ENCODE data around the gene B3GALT2. TPM values are rescaled to one million over a fixed set of nuclear protein-coding genes. Genes with fewer than 3 reads are reported as not detected.

Gene B3GALT2
- total and polyA plus RNA-seq, 2 of the 8 experiments (the other 6 are each of a cell fraction or from before 2014, with no cell fraction given): not detected

DNA sequence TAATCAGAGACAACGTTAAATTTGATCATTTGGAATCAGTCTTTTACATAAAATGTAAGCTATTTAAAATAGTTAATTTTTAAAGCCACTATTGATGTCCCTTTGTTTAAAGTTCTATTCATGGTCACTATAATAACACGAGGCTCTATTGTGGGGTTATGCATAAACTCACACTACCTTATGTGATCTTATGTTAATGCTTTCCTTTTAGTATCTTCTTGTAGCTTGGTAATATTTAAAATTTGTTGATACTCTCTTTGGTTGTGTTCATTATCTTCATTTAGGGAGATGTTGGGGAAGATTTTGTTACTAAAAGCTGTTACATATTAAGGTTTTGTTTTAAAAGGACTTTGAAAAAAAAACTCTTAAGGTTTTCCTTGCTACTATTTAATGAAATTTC, 1.2 kb downstream of the B3GALT2 start:
- Histone ChIP-seq H3K4me3 (ENCODE audit: extremely low read depth in 1 of 4, insufficient read depth in 2 of 4, low read depth in 3 of 4, low read length in 4 of 4) (no peak overlapping the region), H3K14ac (ENCODE audit: insufficient read length) (no peak overlapping the region), H3K9ac (replicated peaks in 1 of 4; ENCODE audit: extremely low read depth in 1 of 4, low read depth in 3 of 4, low read length in 3 of 4) (no peak overlapping the region), H4K8ac (ENCODE audit: extremely low read depth, insufficient read depth, low read length) (no peak overlapping the region), H3K79me2 (ENCODE audit: control insufficient read depth in 1 of 2, insufficient read depth in 2 of 2, low read length in 2 of 2) (peaks cover 0 to 69% of the 10 kb centered on the region in 2 experiments; a peak in 3 of 4 replicates), H3K23me2 (ENCODE audit: low read depth, low read length) (no peaks in the 10 kb centered on the region), H2BK12ac (ENCODE audit: low read depth, low read length) (no peak overlapping the region), H3K56ac (replicated peaks; ENCODE audit: insufficient read length, low read depth, low read length) (no peak overlapping the region), H3K18ac (ENCODE audit: extremely low read depth, low read length) (no peak overlapping the region), H4K5ac (ENCODE audit: insufficient read length, low read depth, low read length) (no peak overlapping the region), H3K4me1 (replicated peaks in 1 of 4; ENCODE audit: control insufficient read depth in 3 of 4, insufficient read depth in 4 of 4, low read length in 3 of 4) (no peaks in the 10 kb centered on the region; a peak in 1 of 7 replicates), H3K9me3 (ENCODE audit: insufficient read depth in 2 of 2, low read depth in 1 of 2, low read length in 1 of 2) (no peaks in the 10 kb centered on the region), H4K91ac (replicated peaks; ENCODE audit: insufficient read length, low read length) (no peak overlapping the region), H4K20me1 (replicated peaks in 1 of 2; ENCODE audit: control insufficient read depth in 1 of 2, insufficient read depth in 2 of 2, low read length in 2 of 2) (peaks cover 2 to 5% of the 10 kb centered on the region in 2 experiments), H3K4ac (replicated peaks; ENCODE audit: insufficient read length, low read depth, low read length) (no peak overlapping the region), H3K27ac (ENCODE audit: low read depth, low read length) (no peak overlapping the region), H2AK5ac (ENCODE audit: low read depth, low read length) (no peak overlapping the region), H2BK15ac (ENCODE audit: low read length) (no peak overlapping the region), H3K4me2 (ENCODE audit: insufficient read depth in 1 of 2, low read depth in 2 of 2, low read length in 2 of 2) (no peak overlapping the region), H2BK20ac (ENCODE audit: low read length) (no peak overlapping the region), H3K23ac (ENCODE audit: insufficient read length) (no peak overlapping the region), H3K27me3 (replicated peaks in 1 of 4; ENCODE audit: control insufficient read depth in 3 of 4, extremely low read depth in 1 of 4, insufficient read depth in 3 of 4, low read length in 3 of 4) (no peaks in the 10 kb centered on the region), H2BK5ac (ENCODE audit: low read depth, low read length) (no peak overlapping the region), H3K36me3 (ENCODE audit: control insufficient read depth in 2 of 4, insufficient read depth in 4 of 4, low read length in 3 of 4) (no peaks in the 10 kb centered on the region), H3K79me1 (ENCODE audit: low read depth, low read length) (no peaks in the 10 kb centered on the region; the same call in 1 of the 2 replicates), H2AFZ (ENCODE audit: low read length) (no peak overlapping the region), H2BK120ac (replicated peaks; ENCODE audit: low read depth, low read length) (no peak overlapping the region)
- CTCF ChIA-PET (ENCODE audit: partially characterized antibody): interaction anchor here (1.1 to 2.1 kb wide), 3 partner anchors 8 to 32 kb away, joined by 3 to 6 read pairs (median 3); no protein-coding TSS in a partner anchor
- POLR2A ChIA-PET (ENCODE audit: partially characterized antibody): no interaction called here
- DNase-seq (ENCODE audit: low read depth in 1 of 2, low spot score in 2 of 2) (no peak), FAIRE-seq (no peak)
- 71% methylated on average over 2 of the region's 2 CpGs; no CpG with 5 or more reads in 1 of the 2 experiments for WGBS, 2 experiments (ENCODE audit: extremely low coverage in 1 of 2, insufficient coverage in 1 of 2, insufficient read length in 1 of 2, insufficient replicate concordance in 2 of 2, low coverage in 1 of 2, low lambda C conversion rate in 2 of 2, missing lambda C conversion rate in 1 of 2)
- TF ChIP-seq FOSL1 (IDR thresholded peaks at IDR 0.05; ENCODE audit: insufficient read depth, low read depth, low read length) (no peak), GABPA (IDR thresholded peaks at IDR 0.05; ENCODE audit: borderline replicate concordance, insufficient read depth, low read length) (no peak)
